ENCODE results near the gene NOL4L.
A peak's percentile ranks its signal among the peaks of the same experiment; 100 is the strongest.

The NOL4L gene

DNA sequence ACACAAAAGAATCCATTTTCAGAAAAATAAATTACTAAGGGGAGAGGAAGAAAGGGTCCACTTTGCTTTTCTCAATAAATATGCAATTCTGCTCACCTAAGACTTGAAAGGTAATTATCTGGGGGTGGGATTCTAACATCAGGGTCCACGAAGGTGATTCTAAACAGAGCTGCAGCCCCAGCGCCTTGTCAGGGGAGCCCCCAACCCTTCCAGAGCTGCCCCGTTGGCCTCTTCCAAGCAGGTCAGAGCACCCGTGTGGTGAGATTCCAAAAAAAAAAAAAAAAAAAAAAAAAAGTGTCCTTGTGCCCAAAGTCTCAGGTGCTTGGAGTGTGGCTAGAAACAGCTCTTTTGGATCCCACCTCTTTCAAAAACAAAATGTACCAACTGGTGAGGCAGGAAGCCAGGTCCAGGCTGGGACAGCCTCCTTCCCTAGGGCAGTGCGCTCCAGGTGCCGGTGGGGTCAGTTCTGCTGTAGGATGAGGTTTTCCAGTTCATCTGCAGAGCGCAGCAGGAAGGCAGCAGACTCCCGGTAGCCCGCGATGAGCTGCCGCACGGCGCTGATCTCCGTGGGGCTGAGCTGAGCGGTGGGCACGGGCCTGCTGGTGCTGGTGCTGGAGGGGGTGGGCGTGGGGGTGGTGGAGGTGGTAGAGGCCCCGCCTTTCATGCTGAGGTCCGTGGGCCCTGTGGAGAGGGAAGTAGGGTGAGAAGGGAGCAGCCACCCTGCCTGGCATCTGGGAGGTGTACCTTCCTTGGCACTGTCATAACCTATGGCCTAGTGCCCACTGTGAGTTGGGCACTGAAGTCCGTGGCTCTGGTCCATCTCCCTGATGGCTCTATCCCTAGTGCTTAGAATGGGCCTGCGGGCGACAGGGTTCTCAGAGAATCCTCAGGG is 137.8 kb downstream of the NOL4L start:
- Histone ChIP-seq H3K9me3 (ENCODE audit: control insufficient read depth, insufficient read depth, low read length) (no peaks in the 10 kb centered on the region), H3K9ac (ENCODE audit: low read depth, low read length) (no peak overlapping the region), H3K36me3 (ENCODE audit: control insufficient read depth, insufficient read depth, low read length) (peaks cover 58% of the 10 kb centered on the region), H3K4me1 (ENCODE audit: control insufficient read depth, insufficient read depth, low read length) (peaks cover 7% of the 10 kb centered on the region; the same call in 1 of the 2 replicates), H3K4me3 (ENCODE audit: low read depth, low read length) (no peak overlapping the region), H3K27me3 (ENCODE audit: control insufficient read depth, insufficient read depth, low read length) (no peaks in the 10 kb centered on the region), H3K27ac (ENCODE audit: low read depth, low read length) (no peak overlapping the region)

DNA sequence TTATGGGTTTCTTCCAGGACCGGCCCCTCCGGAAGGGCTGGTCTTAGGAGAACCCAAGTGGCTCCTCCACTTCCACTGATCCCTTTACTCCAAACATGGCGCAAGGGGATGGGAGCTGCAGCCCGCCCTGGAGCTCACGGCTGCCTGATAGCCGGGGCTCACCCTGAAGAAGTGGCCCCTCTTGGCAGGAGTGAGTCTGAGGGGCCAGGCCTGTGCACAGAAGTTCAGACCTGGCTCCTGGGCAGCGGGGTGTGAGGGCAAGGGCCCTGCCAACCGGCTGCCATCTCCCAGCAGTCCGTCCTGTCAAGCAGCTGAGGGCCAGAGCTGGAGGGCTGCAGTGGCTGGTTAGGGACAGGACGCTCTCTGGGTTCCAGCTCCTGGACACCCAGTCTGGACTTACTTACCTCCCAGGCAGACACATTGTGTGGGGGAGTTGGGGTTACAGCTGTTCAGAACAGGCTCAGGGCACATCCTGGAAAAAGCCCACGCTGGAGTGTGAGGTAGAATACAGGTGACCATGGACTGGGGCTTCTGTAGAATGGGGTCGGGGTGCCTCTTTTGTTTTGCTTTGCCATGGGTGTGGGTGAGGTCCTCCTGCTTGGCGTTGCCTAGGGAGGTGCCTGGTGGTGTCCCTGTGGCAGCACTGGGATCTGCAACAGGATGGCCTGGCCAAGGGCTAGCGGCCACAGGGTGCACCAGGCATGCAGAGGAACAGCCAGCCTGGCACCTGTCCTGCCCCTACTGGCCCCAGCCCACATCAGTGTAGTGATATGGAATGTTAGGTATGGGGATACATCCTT is 138.6 kb downstream of the NOL4L start:
- Histone ChIP-seq H3K9me3 (ENCODE audit: control insufficient read depth, insufficient read depth, low read length) (no peaks in the 10 kb centered on the region), H3K4me3 (ENCODE audit: low read depth, low read length) (no peak overlapping the region), H3K27ac (ENCODE audit: low read depth, low read length) (no peak overlapping the region), H3K27me3 (ENCODE audit: control insufficient read depth, insufficient read depth, low read length) (no peaks in the 10 kb centered on the region), H3K9ac (ENCODE audit: low read depth, low read length) (no peak overlapping the region), H3K4me1 (ENCODE audit: control insufficient read depth, insufficient read depth, low read length) (peaks cover 7% of the 10 kb centered on the region; the same call in 1 of the 2 replicates), H3K36me3 (ENCODE audit: control insufficient read depth, insufficient read depth, low read length) (peaks cover 49% of the 10 kb centered on the region)

DNA sequence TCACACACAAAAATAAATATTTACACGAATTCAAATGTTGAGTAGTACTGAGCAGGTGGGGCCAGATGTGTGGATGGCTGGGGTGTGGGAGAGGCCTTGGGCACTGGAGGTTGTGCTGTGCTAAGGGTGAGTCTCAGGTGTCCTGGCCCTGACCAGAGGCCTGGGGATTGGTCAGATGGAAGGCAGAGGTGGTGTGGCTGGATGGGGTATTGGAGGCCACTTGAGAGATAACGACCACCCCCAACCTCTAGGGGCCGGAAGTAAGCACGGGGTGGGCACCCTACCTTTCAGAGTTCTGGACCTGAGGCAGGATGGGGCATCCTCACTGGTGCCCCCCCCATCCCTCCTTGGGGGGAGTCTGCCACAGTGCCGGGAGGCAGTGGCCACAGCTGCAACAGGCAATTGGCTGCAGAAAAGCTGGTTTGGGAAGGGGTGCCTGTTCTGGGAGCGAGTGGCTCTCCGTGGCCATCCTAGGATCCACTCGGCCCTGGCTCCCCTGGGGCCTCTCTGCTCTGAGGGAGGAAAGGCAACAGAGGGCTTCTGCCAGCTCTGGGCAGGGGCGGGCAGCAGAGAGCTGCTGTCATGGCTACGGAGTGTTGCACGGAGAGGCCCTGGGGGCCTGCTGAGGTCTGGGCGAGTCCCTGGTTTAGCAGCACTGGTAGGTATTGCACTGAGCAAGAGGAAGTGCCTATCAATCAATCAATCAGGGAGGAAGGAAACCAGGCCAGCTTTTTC is 139.4 kb downstream of the NOL4L start:
- peaks cover 7% of the 10 kb centered on the region; the same call in 1 of the 2 replicates for H3K4me1 ChIP-seq (ENCODE audit: control insufficient read depth, insufficient read depth, low read length)
- H3K9me3 ChIP-seq (ENCODE audit: control insufficient read depth, insufficient read depth, low read length), result no peaks in the 10 kb centered on the region
- no peak overlapping the region for H3K4me3 ChIP-seq (ENCODE audit: low read depth, low read length)
- no peak overlapping the region for H3K27ac ChIP-seq (ENCODE audit: low read depth, low read length)
- H3K36me3 ChIP-seq (ENCODE audit: control insufficient read depth, insufficient read depth, low read length), result peaks cover 42% of the 10 kb centered on the region
- no peaks in the 10 kb centered on the region for H3K27me3 ChIP-seq (ENCODE audit: control insufficient read depth, insufficient read depth, low read length)
- no peak overlapping the region for H3K9ac ChIP-seq (ENCODE audit: low read depth, low read length)

DNA sequence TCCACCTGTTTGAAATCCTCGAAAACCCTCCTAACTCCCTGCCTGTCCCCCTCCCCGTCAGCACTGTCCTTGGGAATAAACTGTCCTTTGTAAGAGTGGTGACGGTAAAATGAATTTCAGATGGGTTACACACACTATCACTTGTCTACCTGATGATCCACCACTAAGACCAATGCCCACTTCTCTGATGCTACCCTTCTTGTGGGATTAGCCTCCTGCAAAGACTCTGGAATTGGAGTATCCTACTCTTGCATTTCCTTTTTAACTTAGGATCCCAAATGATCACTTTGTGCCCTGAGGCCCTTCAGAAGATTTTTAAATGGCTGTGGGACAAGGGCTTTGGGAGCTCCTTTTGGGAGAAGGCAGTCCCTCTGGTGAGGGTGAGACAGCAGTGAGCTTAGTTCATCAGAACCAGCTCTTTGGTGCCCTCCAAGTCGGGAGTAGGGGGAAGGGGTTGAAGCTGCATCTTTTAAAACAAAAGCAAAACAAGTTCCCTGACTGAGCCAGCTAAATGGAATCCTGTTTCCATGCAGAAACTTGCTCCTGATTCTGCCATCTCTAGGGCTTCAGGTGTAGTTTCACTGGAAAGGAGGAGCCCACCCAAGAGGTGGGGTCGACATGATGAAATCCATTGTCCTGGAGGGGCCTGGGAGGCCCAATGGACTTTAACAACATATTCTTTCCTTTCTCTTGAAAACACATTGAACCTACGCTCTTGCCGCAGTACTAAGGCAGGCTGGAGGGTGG is 140.5 kb downstream of the NOL4L start:
- no peak overlapping the region for H3K4me3 ChIP-seq (ENCODE audit: low read depth, low read length)
- H3K9ac ChIP-seq (ENCODE audit: low read depth, low read length), result no peak overlapping the region
- H3K36me3 ChIP-seq (ENCODE audit: control insufficient read depth, insufficient read depth, low read length), result peaks cover 31% of the 10 kb centered on the region
- H3K27me3 ChIP-seq (ENCODE audit: control insufficient read depth, insufficient read depth, low read length), result no peaks in the 10 kb centered on the region
- H3K27ac ChIP-seq (ENCODE audit: low read depth, low read length), result peak overlapping the region; percentile 37
- H3K9me3 ChIP-seq (ENCODE audit: control insufficient read depth, insufficient read depth, low read length), result no peaks in the 10 kb centered on the region
- H3K4me1 ChIP-seq (ENCODE audit: control insufficient read depth, insufficient read depth, low read length), result peaks cover 7% of the 10 kb centered on the region; the same call in 1 of the 2 replicates

DNA sequence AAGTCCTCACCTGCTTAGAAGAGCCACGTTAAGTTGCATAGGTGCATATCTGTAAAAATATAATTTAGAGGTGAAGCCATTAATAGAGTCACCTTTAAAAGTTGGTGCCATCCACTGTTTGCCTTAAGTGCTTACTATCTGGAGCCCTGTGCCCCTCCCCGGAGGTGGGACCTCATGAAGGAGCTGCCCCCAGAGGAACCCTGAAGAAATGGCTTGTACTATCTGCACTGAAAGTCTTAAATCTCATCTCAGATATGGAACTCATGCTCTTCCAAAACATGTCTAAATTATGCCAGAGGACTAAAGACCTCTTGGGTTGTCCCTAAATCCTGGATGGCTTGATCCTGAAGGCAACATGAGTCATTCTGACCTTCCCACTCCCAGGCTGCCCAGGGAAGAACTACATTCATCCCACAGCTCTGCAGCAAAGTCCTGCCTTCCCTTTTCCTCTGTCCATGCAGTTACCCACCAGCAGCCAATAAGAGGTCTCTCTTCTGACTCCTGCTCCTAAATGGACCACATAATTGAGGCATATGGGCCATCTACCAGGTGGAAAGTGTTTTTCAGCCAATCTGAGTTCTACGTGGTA is 141.7 kb downstream of the NOL4L start:
- H3K4me1 ChIP-seq (ENCODE audit: control insufficient read depth, insufficient read depth, low read length), result peaks cover 7% of the 10 kb centered on the region; the same call in 1 of the 2 replicates
- peaks cover 25% of the 10 kb centered on the region for H3K36me3 ChIP-seq (ENCODE audit: control insufficient read depth, insufficient read depth, low read length)
- no peak overlapping the region for H3K4me3 ChIP-seq (ENCODE audit: low read depth, low read length)
- H3K9me3 ChIP-seq (ENCODE audit: control insufficient read depth, insufficient read depth, low read length), result no peaks in the 10 kb centered on the region
- no peaks in the 10 kb centered on the region for H3K27me3 ChIP-seq (ENCODE audit: control insufficient read depth, insufficient read depth, low read length)
- H3K27ac ChIP-seq (ENCODE audit: low read depth, low read length), result peak overlapping the region; percentile 2
- H3K9ac ChIP-seq (ENCODE audit: low read depth, low read length), result no peak overlapping the region

DNA sequence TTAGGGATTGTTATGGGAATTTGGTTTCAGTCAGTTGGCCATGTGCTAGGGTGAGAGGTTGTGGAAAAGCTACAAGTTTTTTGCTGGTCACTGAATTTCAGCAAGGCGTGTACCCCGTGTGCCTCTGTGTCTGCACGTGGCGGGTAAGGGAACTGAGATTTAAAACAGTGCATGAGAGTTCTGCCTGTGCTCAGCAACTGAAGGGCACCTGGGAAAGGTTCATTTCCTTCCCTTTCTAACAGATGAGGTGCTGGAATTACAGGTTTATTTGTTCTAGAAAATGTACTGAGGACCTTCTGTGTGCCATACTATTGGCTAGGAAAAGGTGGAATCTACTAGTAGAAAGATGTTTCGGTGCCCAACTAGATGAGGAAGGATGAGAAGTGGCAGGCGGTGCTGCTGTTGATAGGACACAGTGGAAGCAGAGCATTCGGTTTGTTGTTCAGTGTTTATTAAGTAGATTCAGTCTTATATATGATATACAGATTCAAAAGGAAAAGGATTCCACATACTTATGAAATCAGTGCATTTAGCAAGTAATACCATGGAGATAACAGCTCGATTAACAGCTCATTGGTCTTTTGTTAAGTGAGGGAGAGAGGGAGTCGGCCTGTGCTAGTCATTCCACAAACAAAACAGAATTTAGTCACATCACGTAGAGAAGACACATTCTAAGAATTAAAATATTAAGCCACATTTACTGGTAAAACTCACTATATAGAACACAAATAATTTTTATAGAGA is 142.3 kb downstream of the NOL4L start:
- Histone ChIP-seq H3K9me3 (ENCODE audit: control insufficient read depth, insufficient read depth, low read length) (no peaks in the 10 kb centered on the region), H3K9ac (ENCODE audit: low read depth, low read length) (no peak overlapping the region), H3K4me1 (ENCODE audit: control insufficient read depth, insufficient read depth, low read length) (peaks cover 7% of the 10 kb centered on the region; the same call in 1 of the 2 replicates), H3K36me3 (ENCODE audit: control insufficient read depth, insufficient read depth, low read length) (peaks cover 24% of the 10 kb centered on the region), H3K27me3 (ENCODE audit: control insufficient read depth, insufficient read depth, low read length) (no peaks in the 10 kb centered on the region), H3K4me3 (ENCODE audit: low read depth, low read length) (no peak overlapping the region), H3K27ac (ENCODE audit: low read depth, low read length) (no peak overlapping the region)

GRCh38 chr20:32441638-32442037 is 143.5 kb downstream of the NOL4L start:
- Histone ChIP-seq H3K4me1 (ENCODE audit: control insufficient read depth, insufficient read depth, low read length) (peaks cover 7% of the 10 kb centered on the region; the same call in 1 of the 2 replicates), H3K27me3 (ENCODE audit: control insufficient read depth, insufficient read depth, low read length) (no peaks in the 10 kb centered on the region), H3K4me3 (ENCODE audit: low read depth, low read length) (no peak overlapping the region), H3K36me3 (ENCODE audit: control insufficient read depth, insufficient read depth, low read length) (peaks cover 16% of the 10 kb centered on the region), H3K27ac (ENCODE audit: low read depth, low read length) (no peak overlapping the region), H3K9ac (ENCODE audit: low read depth, low read length) (no peak overlapping the region), H3K9me3 (ENCODE audit: control insufficient read depth, insufficient read depth, low read length) (no peaks in the 10 kb centered on the region)

DNA sequence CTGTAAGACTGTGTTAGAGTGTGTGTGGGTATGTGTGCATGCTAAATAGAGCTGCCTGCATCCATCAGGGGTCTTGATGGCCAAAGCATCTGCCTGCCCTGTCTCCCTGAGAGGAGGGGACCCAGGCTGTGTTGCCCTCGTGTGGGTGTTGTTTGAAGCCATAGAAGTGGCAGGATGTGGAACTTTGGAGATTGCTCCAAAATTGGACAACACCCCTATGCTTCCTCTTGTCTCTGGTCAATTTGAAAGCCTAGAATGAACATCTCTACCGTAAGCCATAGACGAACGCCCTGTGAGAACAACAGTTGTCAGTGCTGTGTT is 144.4 kb downstream of the NOL4L start:
- no peaks in the 10 kb centered on the region for H3K9me3 ChIP-seq (ENCODE audit: control insufficient read depth, insufficient read depth, low read length)
- no peak overlapping the region for H3K27ac ChIP-seq (ENCODE audit: low read depth, low read length)
- no peak overlapping the region for H3K9ac ChIP-seq (ENCODE audit: low read depth, low read length)
- H3K36me3 ChIP-seq (ENCODE audit: control insufficient read depth, insufficient read depth, low read length), result peaks cover 19% of the 10 kb centered on the region; the same call in 1 of the 2 replicates
- H3K27me3 ChIP-seq (ENCODE audit: control insufficient read depth, insufficient read depth, low read length), result no peaks in the 10 kb centered on the region
- H3K4me1 ChIP-seq (ENCODE audit: control insufficient read depth, insufficient read depth, low read length), result peaks cover 7% of the 10 kb centered on the region; the same call in 1 of the 2 replicates
- no peak overlapping the region for H3K4me3 ChIP-seq (ENCODE audit: low read depth, low read length)

DNA sequence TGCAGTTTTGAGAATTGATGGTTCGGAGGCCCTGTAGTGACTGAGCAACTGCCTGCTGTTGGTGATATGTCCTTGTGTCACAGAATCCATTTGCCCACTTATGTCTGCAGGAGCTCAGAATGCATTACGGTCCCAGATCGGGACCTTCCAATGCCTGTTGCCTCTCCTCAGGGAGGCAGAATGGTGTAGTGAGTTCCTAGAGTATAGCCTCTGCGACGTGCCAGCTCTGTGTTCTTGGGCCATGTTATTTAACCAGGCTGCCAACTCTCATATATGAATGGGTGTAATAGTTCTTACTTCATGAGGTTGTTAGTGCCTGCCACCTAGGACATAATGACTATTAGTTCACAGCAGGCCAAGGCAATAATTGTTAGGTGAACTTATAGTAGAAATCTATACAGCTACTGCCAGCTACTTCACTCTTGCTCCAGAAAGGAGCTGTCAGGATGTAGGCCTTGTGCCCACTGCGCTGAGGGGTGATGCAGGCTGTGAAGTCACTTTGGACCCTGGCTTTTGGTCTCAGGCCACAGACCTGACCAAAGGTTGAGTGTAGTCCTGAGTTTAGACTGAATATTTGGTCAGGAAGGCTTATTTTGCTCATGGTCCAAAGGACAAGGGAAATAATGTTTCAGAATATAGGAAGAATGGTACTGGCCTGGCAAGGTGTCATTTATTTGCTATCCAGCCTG is 144.9 kb downstream of the NOL4L start:
- H3K4me3 ChIP-seq (ENCODE audit: low read depth, low read length), result no peak overlapping the region

More for the DNA sequence above, 144.9 kb downstream of the NOL4L start:
- Histone ChIP-seq H3K27me3 (ENCODE audit: control insufficient read depth, insufficient read depth, low read length) (no peaks in the 10 kb centered on the region), H3K36me3 (ENCODE audit: control insufficient read depth, insufficient read depth, low read length) (peaks cover 24% of the 10 kb centered on the region), H3K27ac (ENCODE audit: low read depth, low read length) (no peak overlapping the region), H3K4me1 (ENCODE audit: control insufficient read depth, insufficient read depth, low read length) (peaks cover 6% of the 10 kb centered on the region; the same call in 1 of the 2 replicates), H3K9me3 (ENCODE audit: control insufficient read depth, insufficient read depth, low read length) (no peaks in the 10 kb centered on the region), H3K9ac (ENCODE audit: low read depth, low read length) (no peak overlapping the region)

Data from HUES48 (cell line).